ENCODE measurements around the gene AP2A2.

The AP2A2 gene

GRCh38 chr11:1028291-1028540 lies 102.5 kb downstream of the AP2A2 start:
- Histone ChIP-seq H3K27ac (ENCODE audit: low read depth, low read length) (no peak overlapping the region), H3K27me3 (ENCODE audit: insufficient read depth, low read length) (no peaks in the 10 kb centered on the region)
- WGBS = 93% methylated on average over 17 of the region's 17 CpGs

DNA sequence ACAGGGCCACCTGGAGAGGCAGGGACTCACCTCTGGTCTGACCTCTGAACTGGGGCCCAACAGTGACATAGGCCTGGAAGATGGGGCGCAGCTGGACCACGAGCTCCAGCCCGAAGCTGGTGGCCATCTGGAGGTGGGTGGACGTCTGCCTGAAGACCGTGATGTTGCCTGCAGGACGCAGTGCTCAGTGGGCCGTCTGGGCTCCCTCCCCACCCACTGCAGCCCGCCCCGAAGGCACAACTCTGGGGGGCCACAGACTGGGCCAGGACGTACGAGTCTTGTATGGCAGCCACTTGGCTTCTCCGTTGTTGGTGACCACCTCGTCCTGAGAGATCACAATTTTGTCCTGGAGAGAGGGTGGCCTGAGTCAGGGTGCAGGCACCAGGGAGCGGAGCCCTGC lies 102.9 kb downstream of the AP2A2 start:
- no peak overlapping the region for H3K4me3 ChIP-seq (ENCODE audit: low read length)
- no peak overlapping the region for H3K27ac ChIP-seq (ENCODE audit: low read depth, low read length)
- H3K36me3 ChIP-seq (ENCODE audit: insufficient read depth, low read length) = no peaks in the 10 kb centered on the region
- no peak overlapping the region for H3K9ac ChIP-seq (ENCODE audit: low read depth, low read length)
- no peaks in the 10 kb centered on the region for H3K4me1 ChIP-seq (ENCODE audit: insufficient read depth, low read length)
- no peaks in the 10 kb centered on the region for H3K9me3 ChIP-seq (ENCODE audit: insufficient read depth, low read depth, low read length)
- no peaks in the 10 kb centered on the region for H3K27me3 ChIP-seq (ENCODE audit: insufficient read depth, low read length)
- WGBS = 94% methylated on average over 14 of the region's 14 CpGs

More at GRCh38 chr11:1028291-1028540, 102.5 kb downstream of the AP2A2 start:
- H3K4me3 ChIP-seq (ENCODE audit: low read length) = no peak overlapping the region
- no peaks in the 10 kb centered on the region for H3K9me3 ChIP-seq (ENCODE audit: insufficient read depth, low read depth, low read length)
- no peaks in the 10 kb centered on the region for H3K36me3 ChIP-seq (ENCODE audit: insufficient read depth, low read length)
- H3K4me1 ChIP-seq (ENCODE audit: insufficient read depth, low read length) = no peaks in the 10 kb centered on the region
- H3K9ac ChIP-seq (ENCODE audit: low read depth, low read length) = no peak overlapping the region

GRCh38 chr11:1029051-1029450 lies 103.4 kb downstream of the AP2A2 start:
- Histone ChIP-seq H3K4me1 (ENCODE audit: insufficient read depth, low read length) (no peaks in the 10 kb centered on the region), H3K27ac (ENCODE audit: low read depth, low read length) (no peak overlapping the region), H3K9me3 (ENCODE audit: insufficient read depth, low read depth, low read length) (no peaks in the 10 kb centered on the region), H3K36me3 (ENCODE audit: insufficient read depth, low read length) (no peaks in the 10 kb centered on the region), H3K9ac (ENCODE audit: low read depth, low read length) (no peak overlapping the region), H3K4me3 (ENCODE audit: low read length) (no peak overlapping the region), H3K27me3 (ENCODE audit: insufficient read depth, low read length) (no peaks in the 10 kb centered on the region)
- WGBS = 90% methylated on average over 25 of the region's 25 CpGs

- Histone ChIP-seq H3K4me1 (ENCODE audit: insufficient read depth, low read length) (no peaks in the 10 kb centered on the region), H3K36me3 (ENCODE audit: insufficient read depth, low read length) (no peaks in the 10 kb centered on the region), H3K9me3 (ENCODE audit: insufficient read depth, low read depth, low read length) (no peaks in the 10 kb centered on the region), H3K4me3 (ENCODE audit: low read length) (no peak overlapping the region), H3K27me3 (ENCODE audit: insufficient read depth, low read length) (no peaks in the 10 kb centered on the region), H3K9ac (ENCODE audit: low read depth, low read length) (no peak overlapping the region), H3K27ac (ENCODE audit: low read depth, low read length) (no peak overlapping the region)
- 85% methylated on average over 16 of the region's 16 CpGs for WGBS
These were observed 104.0 kb downstream of the AP2A2 start for GRCh38 chr11:1029654-1030053.

- Histone ChIP-seq H3K36me3 (ENCODE audit: insufficient read depth, low read length) (no peaks in the 10 kb centered on the region), H3K27ac (ENCODE audit: low read depth, low read length) (no peak overlapping the region), H3K9me3 (ENCODE audit: insufficient read depth, low read depth, low read length) (no peaks in the 10 kb centered on the region), H3K4me1 (ENCODE audit: insufficient read depth, low read length) (no peaks in the 10 kb centered on the region), H3K9ac (ENCODE audit: low read depth, low read length) (no peak overlapping the region), H3K27me3 (ENCODE audit: insufficient read depth, low read length) (no peaks in the 10 kb centered on the region), H3K4me3 (ENCODE audit: low read length) (no peak overlapping the region)
- WGBS = 93% methylated on average over 16 of the region's 16 CpGs
These were observed 104.4 kb downstream of the AP2A2 start for GRCh38 chr11:1030086-1030485.

DNA sequence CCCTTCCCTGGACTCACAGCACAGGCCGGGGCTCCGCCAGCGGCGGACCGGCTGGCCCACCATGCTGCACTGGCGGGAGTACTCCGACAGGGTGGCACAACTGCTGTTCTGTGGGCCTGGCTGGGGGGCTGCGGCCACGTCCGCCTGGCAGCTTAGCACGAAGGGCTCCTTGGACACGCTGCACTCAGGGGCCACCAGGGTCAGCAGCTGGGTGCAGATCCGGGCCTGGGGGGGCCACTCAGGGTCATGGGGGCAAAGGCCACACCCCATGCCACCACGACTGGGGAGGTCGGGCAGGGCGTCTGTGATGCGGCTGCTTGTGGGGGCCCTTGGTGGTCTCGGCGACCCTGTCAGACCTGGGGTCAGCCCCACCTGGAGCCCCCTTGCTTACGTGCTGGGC lies 104.9 kb downstream of the AP2A2 start:
- no peak overlapping the region for H3K4me3 ChIP-seq (ENCODE audit: low read length)
- no peaks in the 10 kb centered on the region for H3K9me3 ChIP-seq (ENCODE audit: insufficient read depth, low read depth, low read length)
- H3K36me3 ChIP-seq (ENCODE audit: insufficient read depth, low read length) = no peaks in the 10 kb centered on the region
- WGBS = 93% methylated on average over 20 of the region's 20 CpGs
- H3K27me3 ChIP-seq (ENCODE audit: insufficient read depth, low read length) = no peaks in the 10 kb centered on the region
- no peaks in the 10 kb centered on the region for H3K4me1 ChIP-seq (ENCODE audit: insufficient read depth, low read length)
- no peak overlapping the region for H3K9ac ChIP-seq (ENCODE audit: low read depth, low read length)
- no peak overlapping the region for H3K27ac ChIP-seq (ENCODE audit: low read depth, low read length)

DNA sequence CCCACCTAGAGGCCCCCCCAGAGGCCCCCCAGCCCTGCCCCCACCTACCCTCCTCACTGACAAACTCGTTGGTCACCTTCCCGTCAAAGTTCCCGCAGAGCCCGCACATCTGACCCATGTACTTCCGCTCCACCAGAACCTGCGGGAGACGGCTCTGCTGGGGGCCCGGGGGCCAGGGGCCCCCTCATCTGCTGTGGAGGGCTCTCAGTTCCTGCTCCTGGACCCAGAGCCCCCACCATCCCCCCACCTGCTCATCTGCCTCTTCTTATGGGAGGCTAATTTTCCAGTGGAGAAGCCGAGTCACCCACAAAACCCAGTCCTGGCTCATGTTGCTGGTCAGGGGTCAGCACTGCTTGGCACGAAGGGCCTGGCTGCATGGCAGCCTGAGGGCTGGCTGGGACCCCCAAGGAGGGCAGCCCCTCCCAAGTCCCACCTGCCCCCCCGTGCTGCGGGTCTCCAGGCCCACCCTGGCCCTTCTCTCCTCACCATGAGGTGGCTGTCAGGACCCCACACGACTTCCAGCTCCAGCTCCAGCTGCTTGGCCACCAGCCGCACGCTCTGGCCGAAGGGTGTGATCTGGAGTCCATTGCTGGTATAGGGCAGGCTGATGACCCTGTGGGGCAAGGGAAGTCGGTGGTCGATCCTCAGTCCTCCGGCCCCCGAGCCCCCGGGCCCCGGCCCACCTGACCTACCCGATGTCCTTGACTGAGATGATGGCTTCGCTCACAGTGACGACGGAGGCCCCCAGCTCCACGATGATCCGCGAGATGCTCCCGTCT lies 105.6 kb downstream of the AP2A2 start:
- Histone ChIP-seq H3K27me3 (ENCODE audit: insufficient read depth, low read length) (no peaks in the 10 kb centered on the region), H3K4me1 (ENCODE audit: insufficient read depth, low read length) (no peaks in the 10 kb centered on the region), H3K36me3 (ENCODE audit: insufficient read depth, low read length) (no peaks in the 10 kb centered on the region), H3K9me3 (ENCODE audit: insufficient read depth, low read depth, low read length) (no peaks in the 10 kb centered on the region), H3K4me3 (ENCODE audit: low read length) (no peak overlapping the region), H3K9ac (ENCODE audit: low read depth, low read length) (no peak overlapping the region), H3K27ac (ENCODE audit: low read depth, low read length) (no peak overlapping the region)
- WGBS = 94% methylated on average over 30 of the region's 30 CpGs

DNA sequence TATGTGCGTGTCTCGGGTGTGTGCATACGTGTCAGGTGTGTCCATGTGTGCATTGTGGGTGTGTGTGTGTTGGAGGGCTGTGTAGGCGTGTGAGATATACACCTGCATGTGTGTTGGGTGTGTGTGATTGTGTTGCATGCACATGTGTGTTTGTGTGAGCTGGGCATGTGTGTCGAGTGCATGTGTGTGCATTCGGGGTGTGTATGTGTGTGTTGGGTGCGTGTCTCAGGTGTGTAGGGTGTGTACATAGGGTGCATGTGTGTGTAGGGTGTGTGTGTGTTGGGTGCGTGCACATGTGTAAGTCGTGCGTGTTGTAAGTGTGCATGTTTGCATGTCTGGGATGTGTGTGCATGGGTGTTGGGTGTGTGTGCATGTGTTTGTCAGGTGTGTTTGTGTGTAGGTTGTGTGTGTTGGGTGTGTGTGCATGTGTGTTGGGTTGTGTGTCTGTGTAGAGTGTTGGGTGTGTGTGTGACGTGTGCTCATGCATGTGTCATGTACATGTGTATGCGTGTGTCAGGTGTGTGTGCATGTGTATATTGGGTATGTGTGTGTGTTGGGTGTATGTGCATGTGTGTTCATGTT lies 106.7 kb downstream of the AP2A2 start:
- Histone ChIP-seq H3K27me3 (ENCODE audit: insufficient read depth, low read length) (no peaks in the 10 kb centered on the region), H3K4me3 (ENCODE audit: low read length) (no peak overlapping the region), H3K27ac (ENCODE audit: low read depth, low read length) (no peak overlapping the region), H3K9ac (ENCODE audit: low read depth, low read length) (no peak overlapping the region), H3K9me3 (ENCODE audit: insufficient read depth, low read depth, low read length) (no peaks in the 10 kb centered on the region), H3K4me1 (ENCODE audit: insufficient read depth, low read length) (no peaks in the 10 kb centered on the region), H3K36me3 (ENCODE audit: insufficient read depth, low read length) (no peaks in the 10 kb centered on the region)
- whole genome bisulfite sequencing = 90% methylated on average over 12 of the region's 12 CpGs

- no peak overlapping the region for H3K27ac ChIP-seq (ENCODE audit: low read depth, low read length)
- no peaks in the 10 kb centered on the region for H3K9me3 ChIP-seq (ENCODE audit: insufficient read depth, low read depth, low read length)
- H3K4me3 ChIP-seq (ENCODE audit: low read length) = no peak overlapping the region
- WGBS = 92% methylated on average over 38 of the region's 38 CpGs
- H3K4me1 ChIP-seq (ENCODE audit: insufficient read depth, low read length) = no peaks in the 10 kb centered on the region
- H3K36me3 ChIP-seq (ENCODE audit: insufficient read depth, low read length) = no peaks in the 10 kb centered on the region
- H3K9ac ChIP-seq (ENCODE audit: low read depth, low read length) = no peak overlapping the region
- H3K27me3 ChIP-seq (ENCODE audit: insufficient read depth, low read length) = no peaks in the 10 kb centered on the region
These were observed 107.5 kb downstream of the AP2A2 start for GRCh38 chr11:1033016-1033798.

GRCh38 chr11:1034001-1034400 lies 108.3 kb downstream of the AP2A2 start:
- H3K9ac ChIP-seq (ENCODE audit: low read depth, low read length) = no peak overlapping the region
- H3K9me3 ChIP-seq (ENCODE audit: insufficient read depth, low read depth, low read length) = no peaks in the 10 kb centered on the region
- WGBS = 94% methylated on average over 8 of the region's 8 CpGs
- no peaks in the 10 kb centered on the region for H3K36me3 ChIP-seq (ENCODE audit: insufficient read depth, low read length)
- no peak overlapping the region for H3K27ac ChIP-seq (ENCODE audit: low read depth, low read length)
- H3K27me3 ChIP-seq (ENCODE audit: insufficient read depth, low read length) = no peaks in the 10 kb centered on the region
- no peak overlapping the region for H3K4me3 ChIP-seq (ENCODE audit: low read length)
- no peaks in the 10 kb centered on the region for H3K4me1 ChIP-seq (ENCODE audit: insufficient read depth, low read length)

DNA sequence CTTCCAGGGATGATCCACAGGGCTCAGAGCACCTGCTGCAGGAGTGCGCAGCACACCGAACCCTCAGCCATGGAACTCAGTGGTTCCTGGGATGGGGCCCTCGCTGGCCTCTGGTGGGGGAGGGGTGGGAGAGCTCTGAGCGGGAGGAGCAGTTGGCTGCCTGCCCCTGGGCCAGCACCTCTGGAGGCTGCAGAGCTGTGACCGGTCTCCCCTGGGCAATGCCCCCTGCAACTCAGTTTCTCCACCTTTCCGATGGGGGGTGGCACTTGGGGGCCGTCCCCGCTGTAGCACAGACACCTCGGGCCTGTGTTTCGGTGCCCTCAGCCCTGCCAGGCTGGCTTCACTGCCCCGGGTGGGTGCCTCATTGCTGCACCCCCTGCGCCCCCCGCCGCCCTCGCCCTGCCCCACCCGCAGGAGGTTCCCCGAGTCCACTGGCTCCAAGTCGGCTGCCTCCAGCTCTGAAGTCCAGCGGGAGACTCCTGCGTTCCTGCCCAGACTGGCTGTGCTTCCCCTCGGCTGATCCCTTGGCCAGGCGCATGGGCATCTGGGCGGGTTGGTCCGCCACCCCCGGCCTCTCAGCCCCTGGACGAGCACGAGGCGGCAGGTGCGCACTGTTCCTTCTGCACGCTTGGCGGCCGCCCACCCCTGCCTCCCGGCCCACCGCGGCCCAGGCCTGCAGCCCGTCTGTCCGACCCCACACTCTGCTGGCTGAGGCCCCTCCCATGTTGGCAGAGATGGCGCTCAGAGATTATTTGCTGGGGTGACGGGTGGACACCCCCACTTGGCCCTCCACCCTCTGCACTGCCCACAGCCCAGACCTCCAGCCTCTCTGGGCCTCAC lies 109.0 kb downstream of the AP2A2 start:
- WGBS = 88% methylated on average over 39 of the region's 39 CpGs
- H3K27ac ChIP-seq (ENCODE audit: low read depth, low read length) = no peak overlapping the region
- no peaks in the 10 kb centered on the region for H3K9me3 ChIP-seq (ENCODE audit: insufficient read depth, low read depth, low read length)
- H3K27me3 ChIP-seq (ENCODE audit: insufficient read depth, low read length) = no peaks in the 10 kb centered on the region
- no peak overlapping the region for H3K4me3 ChIP-seq (ENCODE audit: low read length)
- H3K4me1 ChIP-seq (ENCODE audit: insufficient read depth, low read length) = no peaks in the 10 kb centered on the region
- H3K36me3 ChIP-seq (ENCODE audit: insufficient read depth, low read length) = no peaks in the 10 kb centered on the region
- no peak overlapping the region for H3K9ac ChIP-seq (ENCODE audit: low read depth, low read length)

Measured in HUES64 (cell line).